ENCODE measurements around the gene NAT8L.
"Not testable (repeated sequence)": the region's sequence is repeated elsewhere in the genome, so short reads cannot be mapped to it uniquely, and the experiment has no call there.

The NAT8L gene

DNA sequence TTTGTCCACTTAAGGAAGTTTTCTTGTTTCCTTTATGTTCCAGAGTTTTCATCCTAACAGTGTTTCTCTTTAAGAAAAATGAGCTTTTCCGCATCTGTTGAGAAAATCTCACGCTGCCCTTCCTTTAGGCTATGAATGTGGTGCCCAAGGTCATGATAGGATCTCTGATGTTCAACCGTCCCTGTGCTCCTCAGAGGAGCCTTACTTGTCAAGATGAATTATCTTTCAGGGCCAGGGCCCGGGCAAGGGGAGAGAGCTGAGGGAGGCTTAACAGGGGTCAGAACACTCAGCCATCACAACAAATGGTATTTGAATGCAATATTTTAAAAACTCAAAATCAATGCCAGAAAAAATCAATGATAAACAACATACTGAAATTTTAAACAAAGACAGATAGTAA, 44.1 kb upstream of the NAT8L start:
- Histone ChIP-seq H3K27me3 (ENCODE audit: low read length) (no peaks in the 10 kb centered on the region), H3K9me3 (ENCODE audit: insufficient read depth, low read length) (no peaks in the 10 kb centered on the region), H3K79me2 (ENCODE audit: insufficient read depth, low read length) (no peaks in the 10 kb centered on the region), H3K4me3 (ENCODE audit: insufficient read depth, low read length, poor library complexity, severe bottlenecking) (no peak overlapping the region), H4K20me1 (ENCODE audit: low read depth, low read length) (no peaks in the 10 kb centered on the region), H3K27ac (ENCODE audit: low read depth, low read length) (no peak overlapping the region), H3F3A (ENCODE audit: insufficient read depth) (0 out of 2 replicates have a peak, but pooled peaks cover 10% of the 10 kb centered on the region), H3K9ac (ENCODE audit: low read length) (no peak overlapping the region), H2AFZ (ENCODE audit: low read depth, low read length, severe bottlenecking) (no peak overlapping the region), H3K4me2 (ENCODE audit: low read depth, low read length, poor library complexity, severe bottlenecking) (no peak overlapping the region), H3K9me2 (replicated peaks; ENCODE audit: insufficient read depth, low read length) (no peaks in the 10 kb centered on the region), H3K36me3 (ENCODE audit: low read length) (no peaks in the 10 kb centered on the region)
- no peak for TF ChIP-seq EZH2phosphoT487 (conservative IDR thresholded peaks at IDR 0.05; ENCODE audit: low read length)
- TF ChIP-seq, protein P1, sequence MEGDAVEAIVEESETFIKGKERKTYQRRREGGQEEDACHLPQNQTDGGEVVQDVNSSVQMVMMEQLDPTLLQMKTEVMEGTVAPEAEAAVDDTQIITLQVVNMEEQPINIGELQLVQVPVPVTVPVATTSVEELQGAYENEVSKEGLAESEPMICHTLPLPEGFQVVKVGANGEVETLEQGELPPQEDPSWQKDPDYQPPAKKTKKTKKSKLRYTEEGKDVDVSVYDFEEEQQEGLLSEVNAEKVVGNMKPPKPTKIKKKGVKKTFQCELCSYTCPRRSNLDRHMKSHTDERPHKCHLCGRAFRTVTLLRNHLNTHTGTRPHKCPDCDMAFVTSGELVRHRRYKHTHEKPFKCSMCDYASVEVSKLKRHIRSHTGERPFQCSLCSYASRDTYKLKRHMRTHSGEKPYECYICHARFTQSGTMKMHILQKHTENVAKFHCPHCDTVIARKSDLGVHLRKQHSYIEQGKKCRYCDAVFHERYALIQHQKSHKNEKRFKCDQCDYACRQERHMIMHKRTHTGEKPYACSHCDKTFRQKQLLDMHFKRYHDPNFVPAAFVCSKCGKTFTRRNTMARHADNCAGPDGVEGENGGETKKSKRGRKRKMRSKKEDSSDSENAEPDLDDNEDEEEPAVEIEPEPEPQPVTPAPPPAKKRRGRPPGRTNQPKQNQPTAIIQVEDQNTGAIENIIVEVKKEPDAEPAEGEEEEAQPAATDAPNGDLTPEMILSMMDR (IDR thresholded peaks at IDR 0.05; ENCODE audit: insufficient read depth, low read length, poor library complexity, severe bottlenecking), result no peak

DNA sequence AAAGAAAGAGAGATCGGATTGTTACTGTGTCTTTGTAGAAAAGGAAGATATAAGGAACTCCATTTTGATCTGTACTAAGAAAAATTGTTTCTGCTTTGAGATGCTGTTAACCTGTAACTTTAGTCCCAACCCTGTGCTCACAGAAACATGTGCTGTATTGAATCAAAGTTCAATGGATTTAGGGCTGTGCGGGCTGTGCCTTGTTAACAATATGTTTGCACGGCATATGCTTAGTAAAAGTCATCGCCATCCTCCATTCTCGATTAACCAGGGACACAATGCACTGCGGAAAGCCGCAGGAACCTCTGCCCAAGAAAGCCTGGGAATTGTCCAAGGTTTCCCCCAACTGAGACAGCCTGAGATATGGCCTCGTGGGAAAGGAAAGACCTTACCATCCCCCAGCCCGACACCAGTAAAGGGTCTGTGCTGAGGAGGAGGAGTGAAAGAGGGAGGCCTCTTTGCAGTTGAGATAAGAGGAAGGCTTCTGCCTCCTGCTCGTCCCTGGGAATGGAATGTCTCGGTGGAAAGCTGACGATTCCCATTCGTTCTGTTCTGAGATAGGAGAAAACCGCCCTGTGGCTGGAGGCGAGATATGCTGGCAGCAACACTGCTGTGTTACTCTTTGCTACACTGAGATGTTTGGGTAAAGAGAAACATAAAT, 37.6 kb upstream of the NAT8L start:
- not testable (repeated sequence) for H3K9me3 ChIP-seq (ENCODE audit: insufficient read depth, low read length); H4K20me1 ChIP-seq (ENCODE audit: low read depth, low read length); H3K4me2 ChIP-seq (ENCODE audit: low read depth, low read length, poor library complexity, severe bottlenecking); H3K9ac ChIP-seq (ENCODE audit: low read length); H3F3A ChIP-seq (ENCODE audit: insufficient read depth); H3K27me3 ChIP-seq (ENCODE audit: low read length); H3K36me3 ChIP-seq (ENCODE audit: low read length); H3K4me3 ChIP-seq (ENCODE audit: insufficient read depth, low read length, poor library complexity, severe bottlenecking); H2AFZ ChIP-seq (ENCODE audit: low read depth, low read length, severe bottlenecking); H3K27ac ChIP-seq (ENCODE audit: low read depth, low read length); H3K79me2 ChIP-seq (ENCODE audit: insufficient read depth, low read length); H3K9me2 ChIP-seq (replicated peaks; ENCODE audit: insufficient read depth, low read length)

DNA sequence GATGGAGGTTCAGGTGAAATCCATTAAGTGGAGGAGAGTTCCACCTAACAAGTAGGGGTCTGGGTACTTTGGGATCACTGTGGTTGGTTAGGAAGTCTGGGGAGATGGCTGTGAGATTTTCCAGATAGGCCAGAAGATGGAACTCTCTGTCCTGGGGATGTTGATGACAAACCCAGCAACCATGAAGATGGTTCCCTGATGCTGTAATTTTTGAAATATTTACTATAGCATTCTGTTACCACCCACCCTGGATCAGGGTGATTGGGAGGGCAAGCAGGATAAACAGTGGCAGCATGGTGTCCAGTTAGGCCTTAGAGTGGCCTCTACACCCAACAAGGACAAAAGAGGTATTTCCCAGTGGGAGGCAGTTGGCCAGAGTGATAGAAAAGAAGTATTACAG, 34.4 kb upstream of the NAT8L start:
- H3K79me2 ChIP-seq (ENCODE audit: insufficient read depth, low read length), result no peaks in the 10 kb centered on the region
- H3K9me3 ChIP-seq (ENCODE audit: insufficient read depth, low read length), result peaks cover 9% of the 10 kb centered on the region; the same call in 1 of the 2 replicates
- no peak overlapping the region for H2AFZ ChIP-seq (ENCODE audit: low read depth, low read length, severe bottlenecking)
- no peak overlapping the region for H3K4me2 ChIP-seq (ENCODE audit: low read depth, low read length, poor library complexity, severe bottlenecking)
- TF ChIP-seq, protein P1 (IDR thresholded peaks at IDR 0.05; ENCODE audit: insufficient read depth, low read length, poor library complexity, severe bottlenecking), result no peak
- no peak for TF ChIP-seq EZH2phosphoT487 (conservative IDR thresholded peaks at IDR 0.05; ENCODE audit: low read length)
- H3K9me2 ChIP-seq (replicated peaks; ENCODE audit: insufficient read depth, low read length), result no peaks in the 10 kb centered on the region
- no peaks in the 10 kb centered on the region for H3K27me3 ChIP-seq (ENCODE audit: low read length)
- no peaks in the 10 kb centered on the region for H3K36me3 ChIP-seq (ENCODE audit: low read length)
- H3K4me3 ChIP-seq (ENCODE audit: insufficient read depth, low read length, poor library complexity, severe bottlenecking), result no peak overlapping the region
- no peaks in the 10 kb centered on the region for H3F3A ChIP-seq (ENCODE audit: insufficient read depth)
- H3K9ac ChIP-seq (ENCODE audit: low read length), result no peak overlapping the region
- H3K27ac ChIP-seq (ENCODE audit: low read depth, low read length), result no peak overlapping the region
- no peaks in the 10 kb centered on the region for H4K20me1 ChIP-seq (ENCODE audit: low read depth, low read length)

DNA sequence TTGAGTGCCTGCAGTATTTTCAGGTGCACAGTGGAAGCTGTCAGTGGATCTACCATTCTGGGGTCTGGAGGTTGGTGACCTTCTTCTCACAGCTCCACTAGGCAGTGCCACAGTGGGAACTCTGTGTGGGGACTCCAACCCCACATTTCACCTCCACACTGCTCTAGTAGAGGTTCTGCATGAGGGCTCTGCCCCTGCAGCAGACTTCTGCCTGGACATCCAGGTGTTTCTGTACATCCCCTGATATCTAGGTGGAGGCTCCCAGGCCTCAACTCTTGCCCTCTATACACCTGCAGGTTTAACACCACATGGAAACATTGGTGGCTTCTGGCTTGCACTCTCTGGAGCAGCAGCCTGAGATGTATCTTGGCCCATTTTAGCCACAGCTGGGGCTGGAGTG, 33.3 kb upstream of the NAT8L start:
- Histone ChIP-seq H3K9me2 (replicated peaks; ENCODE audit: insufficient read depth, low read length) (no peaks in the 10 kb centered on the region), H3K79me2 (ENCODE audit: insufficient read depth, low read length) (no peaks in the 10 kb centered on the region), H3K9ac (ENCODE audit: low read length) (no peak overlapping the region), H3F3A (ENCODE audit: insufficient read depth) (no peaks in the 10 kb centered on the region), H2AFZ (ENCODE audit: low read depth, low read length, severe bottlenecking) (no peak overlapping the region), H3K36me3 (ENCODE audit: low read length) (no peaks in the 10 kb centered on the region), H3K9me3 (ENCODE audit: insufficient read depth, low read length) (peaks cover 9% of the 10 kb centered on the region; the same call in 1 of the 2 replicates), H3K4me3 (ENCODE audit: insufficient read depth, low read length, poor library complexity, severe bottlenecking) (no peak overlapping the region), H3K27me3 (ENCODE audit: low read length) (no peaks in the 10 kb centered on the region), H3K27ac (ENCODE audit: low read depth, low read length) (no peak overlapping the region), H4K20me1 (ENCODE audit: low read depth, low read length) (no peaks in the 10 kb centered on the region), H3K4me2 (ENCODE audit: low read depth, low read length, poor library complexity, severe bottlenecking) (no peak overlapping the region)
- no peak for TF ChIP-seq EZH2phosphoT487 (conservative IDR thresholded peaks at IDR 0.05; ENCODE audit: low read length)
- TF ChIP-seq, protein P1 (IDR thresholded peaks at IDR 0.05; ENCODE audit: insufficient read depth, low read length, poor library complexity, severe bottlenecking), result no peak

DNA sequence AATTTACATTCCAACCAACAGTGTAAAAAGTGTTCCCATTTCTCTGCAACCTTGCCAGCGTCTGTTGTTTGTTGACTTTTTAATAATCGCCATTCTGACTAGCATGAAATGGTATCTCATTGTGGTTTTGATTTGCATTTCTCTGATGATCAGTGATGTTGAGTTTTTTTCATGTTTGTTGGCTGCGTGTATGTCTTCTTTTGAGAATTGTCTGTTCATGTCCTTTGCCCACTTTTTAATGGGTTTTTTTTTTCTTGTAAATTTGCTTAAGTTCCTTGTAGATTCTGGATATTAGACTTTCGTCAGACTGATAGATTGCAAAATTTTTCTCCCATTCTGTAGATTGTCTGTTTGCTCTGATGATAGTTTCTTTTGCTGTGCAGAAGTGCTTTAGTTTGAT, 32.0 kb upstream of the NAT8L start:
- not testable (repeated sequence) for H3K79me2 ChIP-seq (ENCODE audit: insufficient read depth, low read length); H3K36me3 ChIP-seq (ENCODE audit: low read length); H3K27me3 ChIP-seq (ENCODE audit: low read length); H3K4me2 ChIP-seq (ENCODE audit: low read depth, low read length, poor library complexity, severe bottlenecking); H3K27ac ChIP-seq (ENCODE audit: low read depth, low read length); H3K9ac ChIP-seq (ENCODE audit: low read length); H4K20me1 ChIP-seq (ENCODE audit: low read depth, low read length); H3F3A ChIP-seq (ENCODE audit: insufficient read depth); H2AFZ ChIP-seq (ENCODE audit: low read depth, low read length, severe bottlenecking); H3K9me2 ChIP-seq (replicated peaks; ENCODE audit: insufficient read depth, low read length); H3K4me3 ChIP-seq (ENCODE audit: insufficient read depth, low read length, poor library complexity, severe bottlenecking); H3K9me3 ChIP-seq (ENCODE audit: insufficient read depth, low read length)

DNA sequence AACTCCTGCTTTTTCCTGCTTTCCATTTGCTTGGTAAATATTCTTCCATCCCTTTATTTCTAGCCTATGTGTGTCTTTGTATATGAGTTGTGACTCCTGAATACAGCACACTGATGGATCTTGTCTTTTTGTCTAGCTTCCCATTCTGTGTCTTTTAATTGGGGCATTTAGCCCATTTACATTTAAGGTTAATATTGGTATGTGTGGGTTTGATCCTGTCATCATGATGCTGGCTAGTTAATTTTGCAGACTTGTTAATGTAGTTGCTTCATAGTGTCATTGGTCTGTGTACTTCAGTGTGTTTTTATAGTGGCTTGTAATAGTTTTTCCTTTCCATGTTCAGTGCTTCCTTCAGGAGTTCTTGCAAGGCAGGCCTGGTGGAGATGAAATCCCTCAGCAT, 28.0 kb upstream of the NAT8L start:
- H3K4me2 ChIP-seq (ENCODE audit: low read depth, low read length, poor library complexity, severe bottlenecking); H2AFZ ChIP-seq (ENCODE audit: low read depth, low read length, severe bottlenecking); H3K36me3 ChIP-seq (ENCODE audit: low read length); H3F3A ChIP-seq (ENCODE audit: insufficient read depth); H3K4me3 ChIP-seq (ENCODE audit: insufficient read depth, low read length, poor library complexity, severe bottlenecking); H3K27me3 ChIP-seq (ENCODE audit: low read length); H3K79me2 ChIP-seq (ENCODE audit: insufficient read depth, low read length); H4K20me1 ChIP-seq (ENCODE audit: low read depth, low read length); H3K9me3 ChIP-seq (ENCODE audit: insufficient read depth, low read length); H3K9ac ChIP-seq (ENCODE audit: low read length); H3K9me2 ChIP-seq (replicated peaks; ENCODE audit: insufficient read depth, low read length); H3K27ac ChIP-seq (ENCODE audit: low read depth, low read length): not testable (repeated sequence)

Measured in SU-DHL-6 (cell line).